BJ (cell line): ENCODE results near the gene DBF4B. TPM values are rescaled to one million over a fixed set of nuclear protein-coding genes. Genes with fewer than 3 reads are reported as not detected.
A peak's percentile ranks its signal among the peaks of the same experiment; 100 is the strongest.

Experiments
- CTCF ChIA-PET: fragments of 350-600 bp; formaldehyde crosslinking; extraction: SDS; loops from one replicate; lab custom pipeline; 2021; ENCODE audit warnings: antibody characterized with exemption, inconsistent platforms; lab: Yijun Ruan, JAX
- POLR2A ChIA-PET: fragments of 300-600 bp; sonication (Branson Sonifier 250); formaldehyde crosslinking; extraction: SDS; loops from one replicate; lab custom pipeline; 2021; ENCODE audit warnings: antibody characterized with exemption; lab: Charles Lee
- DNase-seq: peaks from one replicate; pipeline ENCODE4 v3.0.0-alpha.2; 2011; ENCODE audit warnings: low read depth
- H3K27me3 ChIP-seq: 2 replicates; pipeline ENCODE4 v1.6.0; 2011; ENCODE audit warnings: low read length; ENCODE audit not compliant: control insufficient read depth, insufficient read depth
- H3K36me3 ChIP-seq: 2 replicates; pipeline ENCODE4 v1.5.1; 2011; ENCODE audit warnings: low read length; ENCODE audit not compliant: control insufficient read depth, insufficient read depth
- H3K4me3 ChIP-seq: 2 replicates; pipeline ENCODE4 v1.5.1; 2011; ENCODE audit warnings: low read depth, mild to moderate bottlenecking, control low read depth, low read length
- CTCF ChIP-seq: IDR thresholded peaks from 2 replicates; pipeline ENCODE4 v1.5.1; 2011; ENCODE audit warnings: low read depth, mild to moderate bottlenecking, control low read depth, inconsistent platforms, low read length, moderate library complexity; ENCODE audit not compliant: insufficient read depth
- polyA plus RNA-seq: library from polyadenylated mRNA; depleted of rRNA; stranded (reverse); fragments of >200 nt; gene quantifications from 2 replicates; pipeline ENCODE4 v1.2.3, GENCODE V29; 2011

The DBF4B gene
- polyA plus RNA-seq, 1 experiment = 9.9 TPM

DNA sequence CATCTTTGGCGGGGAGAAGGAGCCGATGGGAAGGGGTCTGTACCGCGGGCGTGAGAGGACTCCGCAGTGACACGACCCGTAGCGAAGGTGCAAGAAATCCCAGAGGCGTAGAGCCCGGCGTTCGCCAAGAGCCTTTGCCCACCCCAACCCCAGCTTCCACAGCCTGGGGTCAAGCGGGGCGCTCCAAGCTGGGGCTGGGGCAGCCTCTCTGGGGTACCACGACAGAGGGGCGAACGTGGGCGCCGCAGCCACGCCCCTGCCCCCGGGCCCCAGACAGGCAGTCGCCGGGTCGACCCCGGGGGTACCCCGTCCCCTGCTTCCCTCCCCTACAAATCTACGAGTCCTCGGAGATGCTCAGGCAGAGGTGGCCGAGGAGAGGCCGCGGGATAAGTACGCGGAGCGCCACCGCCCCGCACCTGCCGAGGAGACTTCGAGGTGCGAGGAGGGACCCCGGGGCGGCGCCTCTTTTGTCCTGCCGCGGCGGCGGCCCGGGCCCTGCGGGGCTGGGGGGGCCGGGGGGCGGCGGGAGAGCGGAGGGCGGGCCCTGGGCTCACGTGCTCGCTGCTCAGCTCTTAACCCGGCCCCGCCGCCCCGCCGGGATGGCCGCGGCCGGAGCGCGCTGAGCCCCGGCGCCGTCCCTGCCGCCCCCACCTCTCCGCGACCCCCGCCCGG lies 50.1 kb downstream of the DBF4B start, which contains the start of gene ADAM11:
Gene ADAM11, plus strand, starts transcription at position 575 of the 672 bp plus-strand sequence. CDS start 212 bp downstream, outside the sequence.
- peaks cover 11% of the 10 kb centered on the region for H3K27me3 ChIP-seq

DNA sequence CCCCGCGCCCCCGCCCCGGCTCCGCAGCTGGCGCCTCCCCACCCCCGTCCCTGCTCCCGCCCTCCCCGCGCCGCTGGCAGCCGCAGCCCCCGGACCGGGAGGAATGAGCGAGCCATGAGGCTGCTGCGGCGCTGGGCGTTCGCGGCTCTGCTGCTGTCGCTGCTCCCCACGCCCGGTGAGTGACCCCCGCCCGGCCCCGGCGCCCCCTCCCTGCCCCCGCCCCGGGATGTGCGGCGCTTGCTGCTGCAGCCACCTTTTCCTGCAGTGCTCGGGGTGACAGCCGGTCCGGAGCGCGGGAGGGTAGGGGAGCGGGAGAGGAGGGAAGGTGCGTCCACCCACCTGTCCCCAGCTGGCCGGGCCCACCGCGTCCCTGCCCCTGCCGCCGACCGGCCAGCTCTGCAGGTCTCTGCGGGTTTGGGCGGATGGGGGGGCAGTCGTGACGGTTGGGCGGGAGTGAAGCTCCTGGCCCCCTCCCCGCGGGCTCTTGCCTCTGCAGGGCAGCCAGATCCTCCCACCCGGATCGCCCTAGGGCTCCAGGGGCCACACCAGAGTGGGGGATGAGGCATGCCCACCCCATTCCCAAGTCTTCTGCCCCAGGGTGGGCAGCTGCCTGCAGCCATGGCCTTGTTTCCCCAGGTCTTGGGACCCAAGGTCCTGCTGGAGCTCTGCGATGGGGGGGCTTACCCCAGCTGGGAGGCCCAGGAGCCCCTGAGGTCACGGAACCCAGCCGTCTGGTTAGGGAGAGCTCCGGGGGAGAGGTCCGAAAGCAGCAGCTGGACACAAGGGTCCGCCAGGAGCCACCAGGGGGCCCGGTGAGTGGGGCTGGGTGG lies 50.8 kb downstream of the DBF4B start:
- no peak for TF ChIP-seq CTCF
- CTCF ChIA-PET = interaction anchor here (0.5 to 1.2 kb wide), 6 partner anchors 15 to 243 kb away, joined by 3 to 4 read pairs (median 3); no protein-coding TSS in a partner anchor
- POLR2A ChIA-PET = interaction anchor here (0.6 kb wide), 1 partner anchor 10 kb away, joined by 3 read pairs; no protein-coding TSS in a partner anchor
- peak overlapping the region; percentile 35 for H3K4me3 ChIP-seq
- H3K27me3 ChIP-seq = peaks cover 13% of the 10 kb centered on the region
- no peak for DNase-seq
- H3K36me3 ChIP-seq = no peaks in the 10 kb centered on the region

More for the DNA sequence above, 50.1 kb downstream of the DBF4B start, which contains the start of gene ADAM11:
- DNase-seq = no peak
- POLR2A ChIA-PET = interaction anchor here (0.6 kb wide), 1 partner anchor 9 kb away, joined by 3 read pairs; no protein-coding TSS in a partner anchor
- peak within 1 kb of the TSS; percentile 35 for H3K4me3 ChIP-seq
- H3K36me3 ChIP-seq = no peaks in the 10 kb centered on the region
- no peak for TF ChIP-seq CTCF
- CTCF ChIA-PET = interaction anchor here (0.5 to 1.2 kb wide), 3 partner anchors 17 to 26 kb away, joined by 3 to 4 read pairs (median 3); no protein-coding TSS in a partner anchor

- H3K4me3 ChIP-seq = no peak overlapping the region
- DNase-seq = no peak
- H3K36me3 ChIP-seq = no peaks in the 10 kb centered on the region
- ChIA-PET POLR2A (no interaction called here), CTCF (interaction anchor here (0.6 to 1.0 kb wide), 5 partner anchors 13 to 243 kb away, joined by 3 to 4 read pairs (median 3); no protein-coding TSS in a partner anchor)
- no peak for TF ChIP-seq CTCF
- peaks cover 13% of the 10 kb centered on the region for H3K27me3 ChIP-seq
Measured at GRCh38 chr17:44759916-44760243, 51.4 kb downstream of the DBF4B start.

GRCh38 chr17:44760474-44761308 lies 52.2 kb downstream of the DBF4B start:
- DNase-seq = no peak
- Histone ChIP-seq H3K27me3 (peaks cover 14% of the 10 kb centered on the region), H3K36me3 (no peaks in the 10 kb centered on the region), H3K4me3 (no peak overlapping the region)
- ChIA-PET CTCF (interaction anchor here (0.9 to 1.0 kb wide), 2 partner anchors 13 to 160 kb away, joined by 3 read pairs; no protein-coding TSS in a partner anchor), POLR2A (no interaction called here)
- no peak for TF ChIP-seq CTCF
